HG03571 (cell line): Measurements from ENCODE around the gene CR1.
A peak's percentile ranks its signal among the peaks of the same experiment; 100 is the strongest.
"Not testable (repeated sequence)": the region's sequence is repeated elsewhere in the genome, so short reads cannot be mapped to it uniquely, and the experiment has no call there.

ENCODE experiments used
- ATAC-seq: cut with Tn5 transposase; IDR thresholded peaks from one replicate; pipeline ENCODE4 v1.9.1; 2021; ENCODE audit not compliant: unreplicated experiment

CR1 gene

DNA sequence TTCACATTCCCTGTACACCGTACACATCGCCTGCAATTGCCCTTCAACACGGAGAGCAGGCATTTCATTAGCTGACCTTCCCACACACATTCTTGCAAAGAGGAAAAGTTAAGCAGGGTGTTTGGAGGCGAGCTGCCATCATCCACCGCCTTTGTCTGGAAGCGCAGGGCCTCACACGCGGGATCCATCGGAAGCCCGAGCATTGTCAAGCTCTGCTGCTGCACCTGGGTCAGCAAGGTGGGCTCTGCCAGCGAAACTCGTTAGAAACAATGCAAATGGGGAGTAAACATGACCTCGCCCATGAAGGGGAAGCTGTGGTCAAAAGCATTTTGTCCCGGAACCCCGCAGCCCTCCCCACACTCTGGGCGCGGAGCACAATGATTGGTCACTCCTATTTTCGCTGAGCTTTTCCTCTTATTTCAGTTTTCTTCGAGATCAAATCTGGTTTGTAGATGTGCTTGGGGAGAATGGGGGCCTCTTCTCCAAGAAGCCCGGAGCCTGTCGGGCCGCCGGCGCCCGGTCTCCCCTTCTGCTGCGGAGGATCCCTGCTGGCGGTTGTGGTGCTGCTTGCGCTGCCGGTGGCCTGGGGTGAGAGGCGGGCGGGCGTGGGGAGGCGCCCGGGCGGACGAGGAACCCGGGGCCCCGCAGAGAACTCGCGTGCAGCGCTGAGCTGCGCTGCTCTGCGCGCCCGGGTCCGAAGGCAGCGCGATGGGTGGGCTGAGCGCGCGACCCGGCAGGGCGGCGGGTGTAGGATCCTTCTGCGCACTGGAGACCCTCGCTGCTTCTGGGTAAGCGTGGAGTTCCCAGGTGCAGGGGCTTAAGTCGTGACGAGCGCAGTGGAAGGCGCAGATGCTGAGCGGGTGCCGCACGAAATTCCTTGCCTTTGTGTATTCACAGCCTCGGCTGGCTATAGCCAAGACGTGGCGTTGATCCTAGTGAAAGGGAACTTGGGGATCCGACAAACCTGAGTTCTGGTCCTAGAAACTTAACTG is at the start of gene CR1:
TSS of gene CR1 (plus strand) at position 357 of the 992 bp plus-strand sequence. CDS start at position 468, 111 bp downstream.
- peak; percentile 49 for ATAC-seq

DNA sequence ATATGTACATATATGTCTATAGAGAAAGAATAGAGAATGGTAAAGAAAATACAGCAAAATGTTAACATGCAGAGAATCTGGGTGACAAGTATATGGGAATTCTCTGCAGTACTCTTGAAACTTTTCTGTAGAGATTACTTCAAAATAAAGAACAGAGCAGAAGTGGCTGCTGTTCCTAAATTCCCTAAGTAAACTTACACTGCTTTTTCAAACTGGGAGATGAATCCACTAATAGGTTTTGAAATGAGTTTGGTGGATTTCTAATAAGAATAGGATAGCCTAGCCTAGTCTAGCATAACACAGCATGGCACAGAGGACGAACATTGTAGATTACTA is 42.3 kb upstream of the CR1 start:
- ATAC-seq: no peak

DNA sequence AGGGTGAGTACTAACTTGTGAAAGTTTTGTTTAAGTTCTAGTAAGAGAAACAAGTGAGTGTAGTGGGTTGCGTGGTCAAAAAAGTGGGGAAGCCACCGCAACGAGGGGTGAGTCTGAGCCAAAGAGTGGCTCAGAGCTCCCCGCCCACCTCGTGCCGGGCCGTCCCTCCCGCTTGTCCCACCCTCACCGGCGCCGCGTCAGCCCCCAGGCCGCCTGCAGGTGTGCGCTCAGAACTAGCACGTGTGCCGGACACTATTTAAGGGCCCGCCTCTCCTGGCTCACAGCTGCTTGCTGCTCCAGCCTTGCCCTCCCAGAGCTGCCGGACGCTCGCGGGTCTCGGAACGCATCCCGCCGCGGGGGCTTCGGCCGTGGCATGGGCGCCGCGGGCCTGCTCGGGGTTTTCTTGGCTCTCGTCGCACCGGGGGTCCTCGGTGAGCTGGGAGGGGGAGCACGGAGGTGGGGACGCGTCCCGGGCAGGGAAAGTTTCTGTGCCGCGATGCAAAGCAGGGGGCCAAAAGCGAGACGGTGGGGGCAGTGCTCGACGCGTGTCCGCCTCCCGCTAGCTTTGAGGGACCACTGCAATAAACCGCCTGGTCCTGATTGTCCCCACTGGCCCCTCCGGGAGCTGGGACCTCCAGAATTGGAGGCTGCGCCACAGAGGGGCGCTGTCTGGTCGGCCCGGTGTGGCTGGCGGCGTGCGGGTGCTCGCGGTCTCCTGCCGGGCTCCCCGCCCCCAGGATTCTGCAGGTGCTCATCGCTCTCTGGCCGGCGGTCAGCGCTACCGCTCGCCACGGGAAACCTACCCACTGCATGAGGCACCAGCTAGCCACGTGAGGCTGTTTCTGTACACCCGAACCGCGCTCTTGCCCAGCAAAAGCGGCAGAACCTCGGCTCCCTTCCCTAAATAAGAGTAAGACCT is 41.7 kb upstream of the CR1 start, which contains the start of gene CR2:
TSS of gene CR2 (plus strand) at position 283 of the 919 bp plus-strand sequence. CDS start at position 374, 91 bp downstream.
- peak; percentile 71 for ATAC-seq

DNA sequence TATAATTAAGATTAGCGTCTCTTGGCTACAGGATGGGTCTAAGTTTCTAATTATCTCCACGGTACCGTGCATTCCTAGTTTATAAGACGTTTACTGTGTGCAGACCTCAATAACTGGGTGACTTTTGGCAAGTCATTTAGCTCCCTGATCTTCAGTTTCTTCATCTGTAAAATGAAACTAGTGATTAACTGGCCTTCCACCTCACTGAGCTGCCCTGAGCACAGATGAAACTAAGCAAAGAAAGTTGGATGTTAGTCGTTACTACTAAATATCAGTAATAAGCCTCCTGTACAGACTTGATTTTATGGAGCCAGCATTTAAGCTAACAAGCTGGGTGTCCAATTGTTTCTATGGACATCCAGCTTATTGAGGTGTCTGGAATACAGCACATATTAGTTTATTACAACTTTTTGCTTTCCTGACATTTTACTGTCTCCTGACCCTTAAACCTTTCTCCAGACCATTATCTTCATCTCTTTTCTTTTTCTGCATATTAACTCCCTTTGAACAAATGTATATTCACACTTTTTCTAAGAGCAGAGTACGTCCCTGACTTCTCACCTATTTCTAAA is 40.7 kb upstream of the CR1 start:
- ATAC-seq: peak; percentile 19

- ATAC-seq: no peak
Measured at GRCh38 chr1:207458414-207458813, 37.5 kb upstream of the CR1 start.

- ATAC-seq: no peak
Measured at GRCh38 chr1:207459008-207459407, 36.9 kb upstream of the CR1 start.

- ATAC-seq: no peak
Measured at GRCh38 chr1:207461649-207462048, 34.3 kb upstream of the CR1 start.

DNA sequence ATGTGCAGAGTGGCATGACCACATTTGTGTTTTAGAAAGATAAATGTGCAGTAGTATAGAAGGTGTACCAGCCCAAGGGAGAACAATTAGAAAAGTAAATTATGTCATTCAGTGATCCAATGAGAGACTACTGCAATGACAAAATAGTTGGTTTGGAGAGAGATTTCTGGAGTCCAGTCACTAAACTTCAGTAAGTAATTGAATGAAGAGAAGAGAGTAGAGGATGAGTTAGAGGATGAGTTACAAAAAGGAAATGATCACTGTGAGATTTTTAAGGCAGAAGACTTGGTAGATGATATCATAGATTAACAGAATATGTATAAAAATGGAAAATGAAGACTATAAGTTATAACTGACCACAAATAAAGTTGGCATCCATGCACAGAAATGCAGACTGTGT is 33.4 kb upstream of the CR1 start:
- no peak for ATAC-seq

DNA sequence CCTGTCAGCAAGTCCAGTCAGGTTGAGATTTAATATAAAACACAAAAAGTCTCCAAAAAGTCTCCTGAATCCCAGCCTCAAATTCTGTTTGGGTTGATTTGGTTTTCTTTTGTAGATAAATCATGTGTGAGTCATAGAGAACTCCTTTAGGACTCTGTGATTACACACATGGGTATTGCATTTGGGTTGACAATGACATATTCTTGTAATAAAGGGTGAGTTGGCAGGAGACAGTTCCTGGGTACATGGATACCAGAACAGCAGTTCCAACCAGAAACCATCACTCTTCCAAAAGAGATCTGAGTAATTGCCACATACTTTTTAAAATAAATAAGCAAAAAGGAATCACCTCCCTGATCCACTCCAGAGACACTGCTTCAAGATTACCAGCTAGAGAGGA is 32.9 kb upstream of the CR1 start:
- ATAC-seq: no peak

DNA sequence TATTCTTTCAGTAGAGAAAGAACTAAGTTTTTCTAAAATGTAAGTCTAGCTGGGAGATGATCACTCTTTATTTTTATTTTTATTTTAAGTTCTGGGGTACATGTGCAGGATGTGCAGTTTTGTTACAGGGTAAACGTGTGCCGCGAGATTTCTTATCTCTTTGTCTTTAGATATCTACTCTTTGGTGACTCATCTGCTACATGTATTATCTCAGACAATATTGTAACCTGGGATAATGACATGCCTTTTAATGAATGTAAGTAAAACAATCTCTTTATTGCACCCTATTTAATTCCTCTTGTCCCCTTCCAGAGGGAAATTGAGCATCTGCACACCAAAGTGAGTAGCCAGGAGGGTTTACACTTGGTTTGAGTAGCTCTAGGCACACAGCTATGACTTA is 32.4 kb upstream of the CR1 start:
- ATAC-seq: no peak

DNA sequence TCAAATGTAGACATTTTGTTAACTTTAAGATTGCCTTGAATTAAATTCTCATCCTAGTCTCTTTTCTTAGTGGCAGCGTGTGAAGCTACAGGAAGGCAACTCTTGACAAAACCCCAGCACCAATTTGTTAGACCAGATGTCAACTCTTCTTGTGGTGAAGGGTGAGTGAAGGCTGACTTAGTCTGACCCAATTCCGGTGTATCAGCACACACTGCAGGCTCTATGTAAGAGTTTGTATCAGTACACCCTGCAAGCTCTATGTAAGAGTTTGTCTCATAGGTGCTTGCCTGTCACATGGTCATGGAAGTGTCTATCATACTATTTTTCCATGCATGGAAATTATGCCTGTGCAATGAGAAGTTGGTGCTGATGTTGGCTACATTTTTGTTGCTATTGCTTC is 25.0 kb upstream of the CR1 start:
- ATAC-seq: no peak

- ATAC-seq: no peak
Measured at GRCh38 chr1:207474210-207474609, 21.7 kb upstream of the CR1 start.

DNA sequence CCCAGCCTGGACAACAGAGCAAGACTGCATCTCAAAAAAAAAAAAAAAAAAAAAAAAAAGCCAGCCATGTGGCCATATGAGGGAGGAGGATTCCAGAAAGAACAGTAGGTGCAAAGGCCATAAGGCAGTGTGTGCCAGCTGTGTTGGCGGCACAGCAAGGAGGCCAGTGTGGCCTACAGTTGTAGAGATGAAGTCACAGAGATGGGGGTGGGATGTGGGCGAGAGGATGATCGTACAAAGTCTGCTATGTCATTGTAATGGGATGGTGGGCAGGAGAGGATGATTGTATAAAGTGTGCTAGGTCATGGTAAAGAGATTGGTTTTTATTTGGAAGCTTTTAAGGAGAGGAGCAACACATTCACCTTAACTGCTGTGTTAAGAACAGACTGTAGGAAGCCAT is 9.8 kb upstream of the CR1 start:
- ATAC-seq: no peak

DNA sequence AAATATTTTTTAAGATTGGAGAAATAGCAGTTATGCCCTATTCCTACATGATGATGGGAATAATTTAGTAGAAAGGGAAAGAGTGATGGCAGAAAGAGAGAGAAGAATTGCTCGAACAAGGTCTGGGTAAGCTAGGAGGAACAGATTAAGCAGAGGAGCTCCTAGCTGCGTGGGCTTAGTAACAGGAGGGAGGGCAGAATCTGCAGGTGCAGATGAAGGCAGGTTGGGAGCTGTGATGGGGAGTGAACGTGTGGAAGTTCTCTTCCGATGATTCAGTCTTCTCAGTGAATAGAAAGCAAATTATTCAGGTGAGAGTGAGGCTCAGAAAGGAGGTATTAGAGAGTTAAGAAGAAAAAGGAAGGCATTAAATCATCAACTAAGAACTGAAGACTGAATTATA is 8.3 kb upstream of the CR1 start:
- no peak for ATAC-seq

DNA sequence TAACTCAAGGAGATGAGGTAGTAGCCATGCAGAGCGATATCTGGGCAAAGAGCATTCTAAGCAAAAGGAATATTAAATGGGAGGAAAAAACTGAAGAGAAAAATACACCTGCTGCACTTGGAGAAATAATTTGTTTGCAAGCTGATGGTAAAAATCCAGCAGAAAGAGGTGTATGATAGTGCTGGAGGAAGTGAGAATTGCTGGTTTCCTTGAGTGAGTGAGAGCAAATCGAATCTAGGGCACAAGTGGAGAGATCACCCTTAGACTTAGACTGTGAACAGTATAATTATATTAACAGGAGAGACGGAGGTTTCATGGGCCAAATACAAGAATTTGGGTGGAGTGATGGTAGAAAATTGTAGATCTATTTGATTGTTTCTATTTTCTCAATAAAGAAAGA is 2.7 kb upstream of the CR1 start:
- no peak for ATAC-seq

GRCh38 chr1:207494171-207494570 is 1.8 kb upstream of the CR1 start:
- no peak for ATAC-seq

- not testable (repeated sequence) for ATAC-seq
Measured at GRCh38 chr1:207495281-207495680, 676 bp upstream of the CR1 start.

- no peak for ATAC-seq
Measured at GRCh38 chr1:207497941-207498340, 2.0 kb downstream of the CR1 start.

GRCh38 chr1:207499573-207499972 is 3.6 kb downstream of the CR1 start:
- ATAC-seq: peak; percentile 42

GRCh38 chr1:207500306-207500705 is 4.3 kb downstream of the CR1 start:
- no peak for ATAC-seq

DNA sequence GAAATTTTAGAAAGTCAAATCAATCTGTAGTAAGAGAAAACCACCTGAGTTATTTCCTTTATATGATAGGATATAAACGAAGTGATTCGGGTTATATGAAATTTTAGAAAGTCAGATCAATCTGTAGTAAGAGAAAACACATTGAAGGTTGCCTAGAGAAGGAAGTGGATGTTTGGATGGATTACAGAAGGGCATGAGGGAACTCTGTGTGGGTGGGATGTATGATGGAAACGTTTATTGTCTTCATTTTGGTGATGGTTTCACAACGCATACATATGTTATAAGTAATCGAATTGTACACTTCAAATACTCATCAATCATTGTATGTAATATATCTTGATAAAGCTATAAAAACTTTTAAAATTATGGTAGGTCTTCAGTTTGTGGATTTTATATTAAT is 5.1 kb downstream of the CR1 start:
- no peak for ATAC-seq
